HCT116 (cell line): ENCODE results near the gene FAM227A. TPM values are rescaled to one million over a fixed set of nuclear protein-coding genes. Genes with fewer than 3 reads are reported as not detected.

Source experiments
- ATAC-seq: fragments of 200-7000 bp; cut with Tn5 transposase; 2 replicates; pipeline ENCODE4 v1.9.1; 2020; ENCODE audit warnings: mild to moderate bottlenecking, moderate library complexity
- BruUV-seq: library from RNA; stranded (reverse); fragments of 400-500 nt; replicated peaks from 2 replicates; lab custom pipeline; 2021; lab: Mats Ljungman, UMichigan
- CTCF ChIA-PET: fragments of 300-600 bp; sonication (Branson Sonifier 250); formaldehyde crosslinking; loops from one replicate; lab custom pipeline; 2021; ENCODE audit warnings: antibody characterized with exemption; lab: Charles Lee
- POLR2A ChIA-PET: fragments of 300-600, 350-600 bp; sonication (Branson Sonifier 250); formaldehyde crosslinking; loops from one replicate; lab custom pipeline; 2021; ENCODE audit warnings: antibody characterized with exemption; lab: Charles Lee
- RAD21 ChIA-PET, 2 experiments: fragments of 300-600 bp; sonication (Branson Sonifier 250); formaldehyde crosslinking; loops; one replicate each; lab custom pipeline; 2023; ENCODE audit warnings: low total read pairs in 2 of 2; ENCODE audit not compliant: uncharacterized antibody in 2 of 2, unreplicated experiment in 2 of 2, low non-redundant PET in 1 of 2; lab: Charles Lee
- DNase-seq: peaks from one replicate; pipeline ENCODE4 v3.0.0-alpha.2; 2010; ENCODE audit warnings: low read depth, low spot score
- H2AFZ ChIP-seq: fragments of 200-600 bp; shearing (Covaris generic), sonication (generic); 2 replicates; pipeline ENCODE4 v1.6.1; 2017; ENCODE audit warnings: low read depth, mixed run types, mixed read lengths, antibody characterized with exemption, low read length; ENCODE audit not compliant: poor library complexity, severe bottlenecking
- H3K27ac ChIP-seq: 2 replicates; pipeline ENCODE4 v1.5.1; 2012; ENCODE audit warnings: low read depth, low read length
- H3K27me3 ChIP-seq: fragments of 200-600 bp; sonication (generic); 2 replicates; pipeline ENCODE4 v1.6.1; 2016; ENCODE audit warnings: mixed run types, low read length, mixed read lengths; ENCODE audit not compliant: insufficient read depth
- H3K36me3 ChIP-seq, 2 experiments: fragments of 200-500 bp in 1 of 2; fragments of 200-600 bp in 1 of 2; sonication (Bioruptor generic) in 1 of 2; sonication (generic) in 1 of 2; 2 replicates each; pipeline versions ENCODE4 v1.5.1 to v1.6.1; 2014 to 2016; ENCODE audit warnings: low read length in 2 of 2, inconsistent platforms in 1 of 2, mixed read lengths in 1 of 2, mixed run types in 1 of 2; ENCODE audit not compliant: insufficient read depth in 2 of 2, control insufficient read depth in 1 of 2
- H3K4me1 ChIP-seq, 2 experiments: fragments of 200-600 bp in 1 of 2; sonication (generic) in 1 of 2; 2 replicates each; pipeline versions ENCODE4 v1.5.1 to v1.6.1; 2012 to 2017; ENCODE audit warnings: low read length in 2 of 2, inconsistent platforms in 1 of 2, mild to moderate bottlenecking in 1 of 2, mixed read lengths in 1 of 2, mixed run types in 1 of 2, moderate library complexity in 1 of 2; ENCODE audit not compliant: insufficient read depth in 2 of 2, control insufficient read depth in 1 of 2
- H3K4me2 ChIP-seq: fragments of 200-600 bp; sonication (generic); 2 replicates; pipeline ENCODE4 v1.6.1; 2017; ENCODE audit warnings: mixed run types, low read length, mixed read lengths
- H3K4me3 ChIP-seq, 2 experiments: fragments of 200-600 bp in 1 of 2; sonication (generic) in 1 of 2; replicated peaks in 1 of 2; 2 replicates each; pipeline ENCODE4 v1.5.1; 2011 to 2016; ENCODE audit warnings: low read length in 2 of 2, control low read depth in 1 of 2, low read depth in 1 of 2, mild to moderate bottlenecking in 1 of 2, mixed read lengths in 1 of 2, mixed run types in 1 of 2
- H3K79me2 ChIP-seq: fragments of 200-600 bp; sonication (generic); 2 replicates; pipeline ENCODE4 v1.6.1; 2017; ENCODE audit warnings: mild to moderate bottlenecking, mixed run types, low read length, moderate library complexity, mixed read lengths; ENCODE audit not compliant: insufficient read depth
- H3K9ac ChIP-seq: fragments of 200-600 bp; sonication (generic); 2 replicates; pipeline ENCODE4 v1.6.1; 2016; ENCODE audit warnings: low read length, mixed read lengths
- H3K9me2 ChIP-seq: fragments of 200-600 bp; sonication (generic), shearing (Covaris generic); 2 replicates; pipeline ENCODE4 v1.6.1; 2017; ENCODE audit warnings: mixed run types, mild to moderate bottlenecking, moderate library complexity; ENCODE audit not compliant: insufficient read depth
- H3K9me3 ChIP-seq, 2 experiments: fragments of 200-500 bp in 1 of 2; fragments of 200-600 bp in 1 of 2; sonication (Bioruptor generic) in 1 of 2; sonication (generic) in 1 of 2; 2 replicates each; pipeline ENCODE4 v1.6.1; 2014 to 2017; ENCODE audit warnings: low read length in 2 of 2, mixed read lengths in 2 of 2, inconsistent platforms in 1 of 2, low read depth in 1 of 2, mild to moderate bottlenecking in 1 of 2, mixed run types in 1 of 2, moderate library complexity in 1 of 2; ENCODE audit not compliant: control insufficient read depth in 1 of 2, insufficient read depth in 1 of 2
- H4K20me1 ChIP-seq: fragments of 200-600 bp; sonication (generic), shearing (Covaris generic); 2 replicates; pipeline ENCODE4 v1.6.1; 2017; ENCODE audit warnings: mixed run types, mild to moderate bottlenecking, moderate library complexity; ENCODE audit not compliant: insufficient read depth
- CBX3 ChIP-seq: IDR thresholded peaks from 2 replicates; pipeline ENCODE4 v1.6.1; 2012; ENCODE audit warnings: low read depth
- CEBPB ChIP-seq: IDR thresholded peaks from 2 replicates; pipeline ENCODE4 v1.6.1; 2012; ENCODE audit warnings: low read depth
- ELF1 ChIP-seq: IDR thresholded peaks from 2 replicates; pipeline ENCODE4 v1.6.1; 2012; ENCODE audit warnings: low read depth, borderline replicate concordance
- EZH2phosphoT487 ChIP-seq: fragments of 200-600 bp; IDR thresholded peaks from 2 replicates; pipeline ENCODE4 v1.6.1; 2018; ENCODE audit warnings: antibody characterized with exemption, borderline replicate concordance
- FOSL1 ChIP-seq: IDR thresholded peaks from 2 replicates; pipeline ENCODE4 v1.6.1; 2012; ENCODE audit warnings: low read depth
- POLR2AphosphoS5 ChIP-seq: IDR thresholded peaks from 2 replicates; pipeline ENCODE4 v1.6.1; 2011; ENCODE audit warnings: mild to moderate bottlenecking, low read depth, low read length, moderate library complexity
- RAD21 ChIP-seq: IDR thresholded peaks from 2 replicates; pipeline ENCODE4 v1.6.1; 2012; ENCODE audit warnings: low read depth, mild to moderate bottlenecking
- SIN3A ChIP-seq: IDR thresholded peaks from 2 replicates; pipeline ENCODE4 v1.6.1; 2012; ENCODE audit warnings: low read depth
- SP1 ChIP-seq: IDR thresholded peaks from 2 replicates; pipeline ENCODE4 v1.6.1; 2012; ENCODE audit warnings: low read depth
- TCF7L2 ChIP-seq: IDR thresholded peaks from 2 replicates; pipeline ENCODE4 v1.7.0; 2011; ENCODE audit warnings: borderline replicate concordance, inconsistent platforms; ENCODE audit not compliant: insufficient read depth, insufficient read length; ENCODE audit errors: extremely low read depth
- ZFX ChIP-seq: fragments of 450-650 bp; IDR thresholded peaks from 2 replicates; pipeline ENCODE4 v1.6.1; 2017
- intact Hi-C: fragments of 100-400 bp; cut with micrococcal nuclease; formaldehyde crosslinking; loops from 2 replicates; pipeline ENCODE4 v1.10.0; 2022
- total RNA-seq: library from RNA; stranded (reverse); gene quantifications from one replicate; pipeline ENCODE4 v1.2.1, GENCODE V29; 2021; ENCODE audit not compliant: unreplicated experiment
- TF ChIP-seq, protein P1 (sequence below): IDR thresholded peaks from 2 replicates; pipeline ENCODE4 v1.6.1; 2011; ENCODE audit warnings: mild to moderate bottlenecking, low read length, moderate library complexity; ENCODE audit not compliant: insufficient replicate concordance; ENCODE audit errors: extremely low read depth
- TF ChIP-seq, protein P2 (sequence below): IDR thresholded peaks from 2 replicates; pipeline ENCODE4 v1.6.1; 2012; ENCODE audit warnings: low read depth
- TF ChIP-seq, protein P3 (sequence below): IDR thresholded peaks from 2 replicates; pipeline ENCODE4 v1.6.1; 2012

FAM227A gene
- total RNA-seq, 1 experiment from 2014 or later, result 3.9 TPM

DNA sequence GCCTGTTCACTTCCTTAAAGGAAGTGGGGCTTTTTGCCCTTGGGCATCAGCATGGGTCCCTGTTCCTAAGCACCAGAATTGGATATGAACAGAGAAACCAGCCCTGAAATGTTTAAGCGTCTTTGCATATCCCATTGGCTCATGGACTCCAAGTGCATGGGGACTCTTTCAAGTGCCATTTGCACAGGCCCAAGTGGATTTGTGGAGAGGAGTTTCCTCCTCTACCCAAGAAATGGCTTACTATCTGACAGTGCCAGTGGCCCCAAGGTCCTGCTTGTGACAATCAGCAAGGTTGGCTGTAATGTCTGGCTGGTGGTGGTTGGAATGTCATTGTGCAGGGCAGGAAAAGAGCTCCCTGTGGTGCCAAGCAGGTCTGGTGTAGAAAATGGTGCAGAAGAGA is 29.6 kb upstream of the FAM227A start (continued):
- TF ChIP-seq, protein P1, sequence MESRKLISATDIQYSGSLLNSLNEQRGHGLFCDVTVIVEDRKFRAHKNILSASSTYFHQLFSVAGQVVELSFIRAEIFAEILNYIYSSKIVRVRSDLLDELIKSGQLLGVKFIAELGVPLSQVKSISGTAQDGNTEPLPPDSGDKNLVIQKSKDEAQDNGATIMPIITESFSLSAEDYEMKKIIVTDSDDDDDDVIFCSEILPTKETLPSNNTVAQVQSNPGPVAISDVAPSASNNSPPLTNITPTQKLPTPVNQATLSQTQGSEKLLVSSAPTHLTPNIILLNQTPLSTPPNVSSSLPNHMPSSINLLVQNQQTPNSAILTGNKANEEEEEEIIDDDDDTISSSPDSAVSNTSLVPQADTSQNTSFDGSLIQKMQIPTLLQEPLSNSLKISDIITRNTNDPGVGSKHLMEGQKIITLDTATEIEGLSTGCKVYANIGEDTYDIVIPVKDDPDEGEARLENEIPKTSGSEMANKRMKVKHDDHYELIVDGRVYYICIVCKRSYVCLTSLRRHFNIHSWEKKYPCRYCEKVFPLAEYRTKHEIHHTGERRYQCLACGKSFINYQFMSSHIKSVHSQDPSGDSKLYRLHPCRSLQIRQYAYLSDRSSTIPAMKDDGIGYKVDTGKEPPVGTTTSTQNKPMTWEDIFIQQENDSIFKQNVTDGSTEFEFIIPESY, result no peak
- TF ChIP-seq TCF7L2, result no peak

DNA sequence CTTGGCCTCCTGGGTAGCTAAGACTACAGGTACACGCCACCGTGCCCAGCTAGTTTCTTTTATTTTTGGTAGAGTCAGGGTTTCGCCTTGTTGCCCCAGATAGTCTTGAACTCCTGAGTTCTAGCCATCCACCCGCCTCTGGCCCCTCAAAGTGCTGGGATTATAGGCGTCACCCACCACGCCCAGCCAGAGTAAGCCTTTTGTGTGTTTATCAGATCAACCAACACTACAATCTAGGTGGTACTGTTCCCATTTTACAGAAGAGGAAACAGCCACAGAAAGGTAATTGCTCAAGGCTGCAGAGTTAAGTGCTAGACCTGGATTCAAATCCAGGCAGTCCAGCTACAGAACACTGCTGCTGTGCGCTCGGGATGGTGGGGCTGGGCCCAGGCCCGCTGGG is 28.7 kb upstream of the FAM227A start:
- TF ChIP-seq ELF1 (no peak), POLR2AphosphoS5 (no peak), SP1 (no peak), CEBPB (no peak), TCF7L2 (no peak), ZFX (no peak), FOSL1 (no peak), EZH2phosphoT487 (no peak), CBX3 (no peak), RAD21 (no peak), SIN3A (no peak)
- TF ChIP-seq, protein P1, result no peak
- TF ChIP-seq, protein P2, sequence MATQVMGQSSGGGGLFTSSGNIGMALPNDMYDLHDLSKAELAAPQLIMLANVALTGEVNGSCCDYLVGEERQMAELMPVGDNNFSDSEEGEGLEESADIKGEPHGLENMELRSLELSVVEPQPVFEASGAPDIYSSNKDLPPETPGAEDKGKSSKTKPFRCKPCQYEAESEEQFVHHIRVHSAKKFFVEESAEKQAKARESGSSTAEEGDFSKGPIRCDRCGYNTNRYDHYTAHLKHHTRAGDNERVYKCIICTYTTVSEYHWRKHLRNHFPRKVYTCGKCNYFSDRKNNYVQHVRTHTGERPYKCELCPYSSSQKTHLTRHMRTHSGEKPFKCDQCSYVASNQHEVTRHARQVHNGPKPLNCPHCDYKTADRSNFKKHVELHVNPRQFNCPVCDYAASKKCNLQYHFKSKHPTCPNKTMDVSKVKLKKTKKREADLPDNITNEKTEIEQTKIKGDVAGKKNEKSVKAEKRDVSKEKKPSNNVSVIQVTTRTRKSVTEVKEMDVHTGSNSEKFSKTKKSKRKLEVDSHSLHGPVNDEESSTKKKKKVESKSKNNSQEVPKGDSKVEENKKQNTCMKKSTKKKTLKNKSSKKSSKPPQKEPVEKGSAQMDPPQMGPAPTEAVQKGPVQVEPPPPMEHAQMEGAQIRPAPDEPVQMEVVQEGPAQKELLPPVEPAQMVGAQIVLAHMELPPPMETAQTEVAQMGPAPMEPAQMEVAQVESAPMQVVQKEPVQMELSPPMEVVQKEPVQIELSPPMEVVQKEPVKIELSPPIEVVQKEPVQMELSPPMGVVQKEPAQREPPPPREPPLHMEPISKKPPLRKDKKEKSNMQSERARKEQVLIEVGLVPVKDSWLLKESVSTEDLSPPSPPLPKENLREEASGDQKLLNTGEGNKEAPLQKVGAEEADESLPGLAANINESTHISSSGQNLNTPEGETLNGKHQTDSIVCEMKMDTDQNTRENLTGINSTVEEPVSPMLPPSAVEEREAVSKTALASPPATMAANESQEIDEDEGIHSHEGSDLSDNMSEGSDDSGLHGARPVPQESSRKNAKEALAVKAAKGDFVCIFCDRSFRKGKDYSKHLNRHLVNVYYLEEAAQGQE, result no peak
- TF ChIP-seq, protein P3, sequence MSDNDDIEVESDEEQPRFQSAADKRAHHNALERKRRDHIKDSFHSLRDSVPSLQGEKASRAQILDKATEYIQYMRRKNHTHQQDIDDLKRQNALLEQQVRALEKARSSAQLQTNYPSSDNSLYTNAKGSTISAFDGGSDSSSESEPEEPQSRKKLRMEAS, result no peak
- Histone ChIP-seq H3K4me2 (no peak overlapping the region), H3K9ac (no peak overlapping the region), H2AFZ (no peak overlapping the region), H3K27me3 (no peaks in the 10 kb centered on the region), H3K9me3 (peaks cover 4 to 7% of the 10 kb centered on the region in 2 experiments; a peak in 1 of 4 replicates), H3K9me2 (no peaks in the 10 kb centered on the region), H3K36me3 (peaks cover 27 to 61% of the 10 kb centered on the region in 2 experiments), H3K79me2 (peaks cover 56% of the 10 kb centered on the region), H3K27ac (no peak overlapping the region), H3K4me3 (no peak overlapping the region), H3K4me1 (peaks cover 2 to 12% of the 10 kb centered on the region in 2 experiments; a peak in 3 of 4 replicates), H4K20me1 (0 out of 2 replicates have a peak, but pooled peaks cover 5% of the 10 kb centered on the region)
- no peak for ATAC-seq
- RAD21 ChIA-PET, result no interaction called here
- BruUV-seq, result no TSS peak
- no peak for DNase-seq
- intact Hi-C loops, result no loop called here
- POLR2A ChIA-PET, result interaction anchor here (4.6 kb wide), 1 partner anchor 10 kb away, joined by 26 read pairs; no protein-coding TSS in a partner anchor
- CTCF ChIA-PET, result no interaction called here
